ENCODE results near the gene TUBG1.

DNA sequence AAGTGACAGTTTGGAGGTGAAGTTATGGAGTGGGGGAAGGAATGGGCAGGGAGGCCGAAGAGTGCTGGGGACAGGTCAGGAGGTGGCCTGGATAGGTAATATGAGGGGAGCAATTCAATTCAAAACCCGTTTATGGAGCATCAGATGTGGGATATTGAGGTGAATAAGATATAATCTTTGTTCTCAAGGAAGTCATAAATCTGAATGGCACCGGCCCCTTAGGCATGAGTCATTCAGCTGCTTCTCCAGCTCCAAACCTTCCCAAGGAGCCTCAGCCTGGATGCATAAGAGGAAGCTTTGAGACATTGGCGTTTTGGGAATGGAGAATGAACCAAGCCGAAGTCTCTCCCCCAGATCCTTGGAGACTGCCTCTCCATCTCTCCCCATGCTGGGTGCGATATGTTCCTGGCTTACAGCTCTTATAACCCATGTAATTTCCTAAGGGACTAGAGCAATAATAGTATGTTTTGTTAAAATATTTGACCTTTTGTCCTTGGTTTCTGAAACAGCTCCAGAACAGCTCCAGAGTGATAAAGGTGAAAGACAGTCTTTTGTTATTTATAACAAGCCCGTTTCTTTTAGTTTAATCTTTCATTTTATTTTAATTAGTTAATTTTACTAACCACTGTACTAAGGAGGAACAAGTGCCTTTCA is 51.3 kb downstream of the TUBG1 start:
- TF ChIP-seq, protein P1, sequence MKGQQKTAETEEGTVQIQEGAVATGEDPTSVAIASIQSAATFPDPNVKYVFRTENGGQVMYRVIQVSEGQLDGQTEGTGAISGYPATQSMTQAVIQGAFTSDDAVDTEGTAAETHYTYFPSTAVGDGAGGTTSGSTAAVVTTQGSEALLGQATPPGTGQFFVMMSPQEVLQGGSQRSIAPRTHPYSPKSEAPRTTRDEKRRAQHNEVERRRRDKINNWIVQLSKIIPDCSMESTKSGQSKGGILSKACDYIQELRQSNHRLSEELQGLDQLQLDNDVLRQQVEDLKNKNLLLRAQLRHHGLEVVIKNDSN (IDR thresholded peaks at IDR 0.05) = no peak
- TF ChIP-seq RAD21 (IDR thresholded peaks at IDR 0.05; ENCODE audit: low read depth) = no peak
- no peak for TF ChIP-seq CREB1 (IDR thresholded peaks at IDR 0.05; ENCODE audit: low read depth)
- TF ChIP-seq, protein P2, sequence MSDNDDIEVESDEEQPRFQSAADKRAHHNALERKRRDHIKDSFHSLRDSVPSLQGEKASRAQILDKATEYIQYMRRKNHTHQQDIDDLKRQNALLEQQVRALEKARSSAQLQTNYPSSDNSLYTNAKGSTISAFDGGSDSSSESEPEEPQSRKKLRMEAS (IDR thresholded peaks at IDR 0.05) = no peak
- no peak for TF ChIP-seq CEBPB (IDR thresholded peaks at IDR 0.05)
- TF ChIP-seq, protein P3, sequence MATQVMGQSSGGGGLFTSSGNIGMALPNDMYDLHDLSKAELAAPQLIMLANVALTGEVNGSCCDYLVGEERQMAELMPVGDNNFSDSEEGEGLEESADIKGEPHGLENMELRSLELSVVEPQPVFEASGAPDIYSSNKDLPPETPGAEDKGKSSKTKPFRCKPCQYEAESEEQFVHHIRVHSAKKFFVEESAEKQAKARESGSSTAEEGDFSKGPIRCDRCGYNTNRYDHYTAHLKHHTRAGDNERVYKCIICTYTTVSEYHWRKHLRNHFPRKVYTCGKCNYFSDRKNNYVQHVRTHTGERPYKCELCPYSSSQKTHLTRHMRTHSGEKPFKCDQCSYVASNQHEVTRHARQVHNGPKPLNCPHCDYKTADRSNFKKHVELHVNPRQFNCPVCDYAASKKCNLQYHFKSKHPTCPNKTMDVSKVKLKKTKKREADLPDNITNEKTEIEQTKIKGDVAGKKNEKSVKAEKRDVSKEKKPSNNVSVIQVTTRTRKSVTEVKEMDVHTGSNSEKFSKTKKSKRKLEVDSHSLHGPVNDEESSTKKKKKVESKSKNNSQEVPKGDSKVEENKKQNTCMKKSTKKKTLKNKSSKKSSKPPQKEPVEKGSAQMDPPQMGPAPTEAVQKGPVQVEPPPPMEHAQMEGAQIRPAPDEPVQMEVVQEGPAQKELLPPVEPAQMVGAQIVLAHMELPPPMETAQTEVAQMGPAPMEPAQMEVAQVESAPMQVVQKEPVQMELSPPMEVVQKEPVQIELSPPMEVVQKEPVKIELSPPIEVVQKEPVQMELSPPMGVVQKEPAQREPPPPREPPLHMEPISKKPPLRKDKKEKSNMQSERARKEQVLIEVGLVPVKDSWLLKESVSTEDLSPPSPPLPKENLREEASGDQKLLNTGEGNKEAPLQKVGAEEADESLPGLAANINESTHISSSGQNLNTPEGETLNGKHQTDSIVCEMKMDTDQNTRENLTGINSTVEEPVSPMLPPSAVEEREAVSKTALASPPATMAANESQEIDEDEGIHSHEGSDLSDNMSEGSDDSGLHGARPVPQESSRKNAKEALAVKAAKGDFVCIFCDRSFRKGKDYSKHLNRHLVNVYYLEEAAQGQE (IDR thresholded peaks at IDR 0.05; ENCODE audit: low read depth) = no peak
- no peak for TF ChIP-seq TAF1 (IDR thresholded peaks at IDR 0.05; ENCODE audit: low read depth)
- no peak for TF ChIP-seq TCF12 (IDR thresholded peaks at IDR 0.05; ENCODE audit: low read depth)
- no peak for TF ChIP-seq EP300 (IDR thresholded peaks at IDR 0.05; ENCODE audit: borderline replicate concordance)
- no peak for TF ChIP-seq EGR1 (IDR thresholded peaks at IDR 0.05)
- no peak for TF ChIP-seq FOXM1 (IDR thresholded peaks at IDR 0.05; ENCODE audit: borderline replicate concordance, low read depth)
- no peak for TF ChIP-seq YY1 (IDR thresholded peaks at IDR 0.05; ENCODE audit: low read depth)
- no peak for TF ChIP-seq TEAD4 (IDR thresholded peaks at IDR 0.05)
- no peak for TF ChIP-seq NFIC (IDR thresholded peaks at IDR 0.05)

Data from Ishikawa (cell line).